ENCODE results near the gene C16orf96.

The C16orf96 gene

GRCh38 chr16:4556112-4556511 is at the start of gene C16orf96:
Gene C16orf96 (plus strand): TSS chr16:4556340. CDS start chr16:4556490, 150 bp downstream.
- no peak for TF ChIP-seq ZFX (IDR thresholded peaks at IDR 0.05)
- TF ChIP-seq CTCF (conservative IDR thresholded peaks at IDR 0.05) = no peak
- 0 out of 2 replicates have a peak within 1 kb of the TSS, but pooled peaks have one; percentile 6 for H3K27ac ChIP-seq

GRCh38 chr16:4506450-4506849 is 49.7 kb upstream of the C16orf96 start:
- no peak overlapping the region for H3K27ac ChIP-seq
- TF ChIP-seq CTCF (conservative IDR thresholded peaks at IDR 0.05) (peak; percentile 90), ZFX (IDR thresholded peaks at IDR 0.05) (no peak)

GRCh38 chr16:4507588-4508345 is 48.4 kb upstream of the C16orf96 start:
- no peak for TF ChIP-seq CTCF (conservative IDR thresholded peaks at IDR 0.05)
- no peak for TF ChIP-seq ZFX (IDR thresholded peaks at IDR 0.05)
- no peak overlapping the region for H3K27ac ChIP-seq

GRCh38 chr16:4508806-4509205 is 47.3 kb upstream of the C16orf96 start:
- no peak for TF ChIP-seq ZFX (IDR thresholded peaks at IDR 0.05)
- H3K27ac ChIP-seq = no peak overlapping the region

GRCh38 chr16:4509420-4509819 is 46.7 kb upstream of the C16orf96 start:
- no peak for TF ChIP-seq CTCF (conservative IDR thresholded peaks at IDR 0.05)
- no peak for TF ChIP-seq ZFX (IDR thresholded peaks at IDR 0.05)
- H3K27ac ChIP-seq = no peak overlapping the region

GRCh38 chr16:4510131-4510530 is 46.0 kb upstream of the C16orf96 start:
- TF ChIP-seq CTCF (conservative IDR thresholded peaks at IDR 0.05) (no peak), ZFX (IDR thresholded peaks at IDR 0.05) (no peak)
- H3K27ac ChIP-seq = no peak overlapping the region

GRCh38 chr16:4510747-4511426 is 45.3 kb upstream of the C16orf96 start:
- H3K27ac ChIP-seq = no peak overlapping the region
- no peak for TF ChIP-seq ZFX (IDR thresholded peaks at IDR 0.05)
- no peak for TF ChIP-seq CTCF (conservative IDR thresholded peaks at IDR 0.05)

Data from C4-2B (cell line).